ENCODE measurements around the gene TBC1D22A.

The TBC1D22A gene

GRCh38 chr22:46864314-46865051 is 102.0 kb downstream of the TBC1D22A start:
- Mint-ChIP-seq H3K4me3 (no peak overlapping the region), H3K9me3 (no peaks in the 10 kb centered on the region), H3K27ac (peak overlapping the region; percentile 56), H3K4me1 (ENCODE audit: low read depth) (peaks cover 56% of the 10 kb centered on the region), H3K36me3 (ENCODE audit: low read depth) (peaks cover 65% of the 10 kb centered on the region), H3K27me3 (no peaks in the 10 kb centered on the region)
- intact Hi-C loops (cut with micrococcal nuclease) = no loop called here

- intact Hi-C loops (cut with micrococcal nuclease) = no loop called here
- H3K4me3 Mint-ChIP-seq = no peak overlapping the region
- no peaks in the 10 kb centered on the region for H3K9me3 Mint-ChIP-seq
- H3K27ac Mint-ChIP-seq = no peak overlapping the region
- H3K4me1 Mint-ChIP-seq (ENCODE audit: low read depth) = peaks cover 56% of the 10 kb centered on the region
- H3K27me3 Mint-ChIP-seq = no peaks in the 10 kb centered on the region
- peaks cover 70% of the 10 kb centered on the region for H3K36me3 Mint-ChIP-seq (ENCODE audit: low read depth)
These were observed 102.6 kb downstream of the TBC1D22A start for GRCh38 chr22:46865052-46865434.

- peaks cover 53% of the 10 kb centered on the region for H3K4me1 Mint-ChIP-seq (ENCODE audit: low read depth)
- no peak overlapping the region for H3K27ac Mint-ChIP-seq
- peaks cover 1% of the 10 kb centered on the region for H3K9me3 Mint-ChIP-seq
- H3K4me3 Mint-ChIP-seq = no peak overlapping the region
- peaks cover 76% of the 10 kb centered on the region for H3K36me3 Mint-ChIP-seq (ENCODE audit: low read depth)
- intact Hi-C loops (cut with micrococcal nuclease) = no loop called here
- no peaks in the 10 kb centered on the region for H3K27me3 Mint-ChIP-seq
These were observed 103.2 kb downstream of the TBC1D22A start for GRCh38 chr22:46865642-46866041.

GRCh38 chr22:46866591-46866990 is 104.1 kb downstream of the TBC1D22A start:
- H3K4me1 Mint-ChIP-seq (ENCODE audit: low read depth) = peaks cover 46% of the 10 kb centered on the region
- intact Hi-C loops (cut with micrococcal nuclease) = no loop called here
- no peaks in the 10 kb centered on the region for H3K27me3 Mint-ChIP-seq

GRCh38 chr22:46867106-46867505 is 104.7 kb downstream of the TBC1D22A start:
- H3K4me1 Mint-ChIP-seq (ENCODE audit: low read depth) = peaks cover 41% of the 10 kb centered on the region
- H3K27ac Mint-ChIP-seq = no peak overlapping the region
- no peak overlapping the region for H3K4me3 Mint-ChIP-seq
- intact Hi-C loops (cut with micrococcal nuclease) = no loop called here
- no peaks in the 10 kb centered on the region for H3K27me3 Mint-ChIP-seq
- H3K36me3 Mint-ChIP-seq (ENCODE audit: low read depth) = peaks cover 80% of the 10 kb centered on the region
- peaks cover 15% of the 10 kb centered on the region for H3K9me3 Mint-ChIP-seq

More at GRCh38 chr22:46866591-46866990, 104.1 kb downstream of the TBC1D22A start:
- Mint-ChIP-seq H3K36me3 (ENCODE audit: low read depth) (peaks cover 81% of the 10 kb centered on the region), H3K4me3 (no peak overlapping the region), H3K27ac (no peak overlapping the region), H3K9me3 (peaks cover 10% of the 10 kb centered on the region)

- no peak overlapping the region for H3K27ac Mint-ChIP-seq
- H3K36me3 Mint-ChIP-seq (ENCODE audit: low read depth) = peaks cover 79% of the 10 kb centered on the region
- H3K27me3 Mint-ChIP-seq = no peaks in the 10 kb centered on the region
- H3K4me1 Mint-ChIP-seq (ENCODE audit: low read depth) = peaks cover 19% of the 10 kb centered on the region
- H3K9me3 Mint-ChIP-seq = peaks cover 15% of the 10 kb centered on the region
- intact Hi-C loops (cut with micrococcal nuclease) = no loop called here
- no peak overlapping the region for H3K4me3 Mint-ChIP-seq
These were observed 106.9 kb downstream of the TBC1D22A start for GRCh38 chr22:46869329-46869728.

GRCh38 chr22:46869831-46870441 is 107.5 kb downstream of the TBC1D22A start:
- intact Hi-C loops (cut with micrococcal nuclease) = no loop called here
- Mint-ChIP-seq H3K27me3 (no peaks in the 10 kb centered on the region), H3K4me3 (no peak overlapping the region), H3K9me3 (peaks cover 15% of the 10 kb centered on the region), H3K4me1 (ENCODE audit: low read depth) (peaks cover 13% of the 10 kb centered on the region), H3K27ac (no peak overlapping the region), H3K36me3 (ENCODE audit: low read depth) (peaks cover 82% of the 10 kb centered on the region)

GRCh38 chr22:46871826-46872225 is 109.4 kb downstream of the TBC1D22A start:
- intact Hi-C loops (cut with micrococcal nuclease) = no loop called here
- Mint-ChIP-seq H3K4me3 (no peak overlapping the region), H3K9me3 (peaks cover 15% of the 10 kb centered on the region), H3K27ac (no peak overlapping the region), H3K4me1 (ENCODE audit: low read depth) (peaks cover 20% of the 10 kb centered on the region), H3K36me3 (ENCODE audit: low read depth) (peaks cover 63% of the 10 kb centered on the region), H3K27me3 (no peaks in the 10 kb centered on the region)

- H3K4me3 Mint-ChIP-seq = no peak overlapping the region
- no peak overlapping the region for H3K27ac Mint-ChIP-seq
- peaks cover 15% of the 10 kb centered on the region for H3K9me3 Mint-ChIP-seq
- peaks cover 32% of the 10 kb centered on the region for H3K4me1 Mint-ChIP-seq (ENCODE audit: low read depth)
- H3K36me3 Mint-ChIP-seq (ENCODE audit: low read depth) = peaks cover 57% of the 10 kb centered on the region
- H3K27me3 Mint-ChIP-seq = no peaks in the 10 kb centered on the region
- intact Hi-C loops (cut with micrococcal nuclease) = no loop called here
These were observed 112.6 kb downstream of the TBC1D22A start for GRCh38 chr22:46875089-46875488.

GRCh38 chr22:46876357-46876934 is 114.0 kb downstream of the TBC1D22A start:
- H3K27me3 Mint-ChIP-seq = no peaks in the 10 kb centered on the region

GRCh38 chr22:46878191-46878948 is 115.9 kb downstream of the TBC1D22A start:
- intact Hi-C loops (cut with micrococcal nuclease) = no loop called here
- peaks cover 37% of the 10 kb centered on the region for H3K4me1 Mint-ChIP-seq (ENCODE audit: low read depth)
- no peaks in the 10 kb centered on the region for H3K27me3 Mint-ChIP-seq
- H3K27ac Mint-ChIP-seq = no peak overlapping the region
- no peaks in the 10 kb centered on the region for H3K9me3 Mint-ChIP-seq
- H3K36me3 Mint-ChIP-seq (ENCODE audit: low read depth) = peaks cover 68% of the 10 kb centered on the region
- no peak overlapping the region for H3K4me3 Mint-ChIP-seq

More at GRCh38 chr22:46876357-46876934, 114.0 kb downstream of the TBC1D22A start:
- Mint-ChIP-seq H3K9me3 (peaks cover 6% of the 10 kb centered on the region), H3K4me3 (no peak overlapping the region), H3K4me1 (ENCODE audit: low read depth) (peaks cover 37% of the 10 kb centered on the region), H3K36me3 (ENCODE audit: low read depth) (peaks cover 57% of the 10 kb centered on the region), H3K27ac (no peak overlapping the region)
- intact Hi-C loops (cut with micrococcal nuclease) = no loop called here

GRCh38 chr22:46879083-46879482 is 116.6 kb downstream of the TBC1D22A start:
- H3K4me3 Mint-ChIP-seq = no peak overlapping the region
- H3K27me3 Mint-ChIP-seq = no peaks in the 10 kb centered on the region
- H3K36me3 Mint-ChIP-seq (ENCODE audit: low read depth) = peaks cover 69% of the 10 kb centered on the region
- no peak overlapping the region for H3K27ac Mint-ChIP-seq
- intact Hi-C loops (cut with micrococcal nuclease) = no loop called here
- H3K9me3 Mint-ChIP-seq = no peaks in the 10 kb centered on the region
- peaks cover 40% of the 10 kb centered on the region for H3K4me1 Mint-ChIP-seq (ENCODE audit: low read depth)

- intact Hi-C loops (cut with micrococcal nuclease) = no loop called here
- no peaks in the 10 kb centered on the region for H3K27me3 Mint-ChIP-seq
- no peak overlapping the region for H3K27ac Mint-ChIP-seq
- no peaks in the 10 kb centered on the region for H3K9me3 Mint-ChIP-seq
- H3K4me3 Mint-ChIP-seq = no peak overlapping the region
- peaks cover 84% of the 10 kb centered on the region for H3K36me3 Mint-ChIP-seq (ENCODE audit: low read depth)
- peaks cover 38% of the 10 kb centered on the region for H3K4me1 Mint-ChIP-seq (ENCODE audit: low read depth)
These were observed 119.1 kb downstream of the TBC1D22A start for GRCh38 chr22:46881373-46882118.
